GM23338 (cell line): Measurements from ENCODE around the gene DAGLB. TPM values are rescaled to one million over a fixed set of nuclear protein-coding genes. Genes with fewer than 3 reads are reported as not detected.

Experiments used
- CTCF ChIP-seq, 2 experiments: fragments of 200-600 bp in 1 of 2; sonication (generic) in 1 of 2; conservative IDR thresholded peaks; 2 replicates each; pipeline versions ENCODE4 v1.5.1 to v1.6.1; 2016 to 2017; ENCODE audit warnings: antibody characterized with exemption in 2 of 2, low read depth in 2 of 2, mild to moderate bottlenecking in 2 of 2, moderate library complexity in 1 of 2
- ETS1 ChIP-seq: IDR thresholded peaks from 2 replicates; pipeline ENCODE4 v1.6.1; 2016; ENCODE audit warnings: antibody characterized with exemption
- JUNB ChIP-seq: IDR thresholded peaks from one replicate; pipeline ENCODE4 v1.6.1; 2016; ENCODE audit warnings: antibody characterized with exemption; ENCODE audit not compliant: unreplicated experiment
- STAT1 ChIP-seq: IDR thresholded peaks from one replicate; pipeline ENCODE4 v1.6.1; 2016; ENCODE audit warnings: antibody characterized with exemption; ENCODE audit not compliant: unreplicated experiment
- ZNF114 ChIP-seq: fragments of 250-450 bp; sonication (Bioruptor Pico); IDR thresholded peaks from 2 replicates; pipeline ENCODE4 v1.5.0; 2020; ENCODE audit warnings: mild to moderate bottlenecking, moderate library complexity
- polyA plus RNA-seq: library from polyadenylated mRNA; unstranded; fragments of >200 nt; fragmentation: Nextera tagmentation; extraction: Ambion mirVana; gene quantifications from 2 replicates; pipeline ENCODE4 v1.2.1, GENCODE V29; 2016
- total RNA-seq: library from RNA; depleted of rRNA; stranded (reverse); fragments of >200 nt; shearing (Covaris generic); gene quantifications from 2 replicates; pipeline ENCODE4 v1.2.3, GENCODE V29; 2014
- TF ChIP-seq, protein P1 (sequence below): fragments of 250-450 bp; sonication (Bioruptor Pico); IDR thresholded peaks from 2 replicates; pipeline ENCODE4 v1.5.0; 2020; ENCODE audit warnings: mild to moderate bottlenecking, moderate library complexity

DAGLB gene
- total and polyA plus RNA-seq, 2 experiments from 2014 or later: 13.8 to 26.0 TPM

DNA sequence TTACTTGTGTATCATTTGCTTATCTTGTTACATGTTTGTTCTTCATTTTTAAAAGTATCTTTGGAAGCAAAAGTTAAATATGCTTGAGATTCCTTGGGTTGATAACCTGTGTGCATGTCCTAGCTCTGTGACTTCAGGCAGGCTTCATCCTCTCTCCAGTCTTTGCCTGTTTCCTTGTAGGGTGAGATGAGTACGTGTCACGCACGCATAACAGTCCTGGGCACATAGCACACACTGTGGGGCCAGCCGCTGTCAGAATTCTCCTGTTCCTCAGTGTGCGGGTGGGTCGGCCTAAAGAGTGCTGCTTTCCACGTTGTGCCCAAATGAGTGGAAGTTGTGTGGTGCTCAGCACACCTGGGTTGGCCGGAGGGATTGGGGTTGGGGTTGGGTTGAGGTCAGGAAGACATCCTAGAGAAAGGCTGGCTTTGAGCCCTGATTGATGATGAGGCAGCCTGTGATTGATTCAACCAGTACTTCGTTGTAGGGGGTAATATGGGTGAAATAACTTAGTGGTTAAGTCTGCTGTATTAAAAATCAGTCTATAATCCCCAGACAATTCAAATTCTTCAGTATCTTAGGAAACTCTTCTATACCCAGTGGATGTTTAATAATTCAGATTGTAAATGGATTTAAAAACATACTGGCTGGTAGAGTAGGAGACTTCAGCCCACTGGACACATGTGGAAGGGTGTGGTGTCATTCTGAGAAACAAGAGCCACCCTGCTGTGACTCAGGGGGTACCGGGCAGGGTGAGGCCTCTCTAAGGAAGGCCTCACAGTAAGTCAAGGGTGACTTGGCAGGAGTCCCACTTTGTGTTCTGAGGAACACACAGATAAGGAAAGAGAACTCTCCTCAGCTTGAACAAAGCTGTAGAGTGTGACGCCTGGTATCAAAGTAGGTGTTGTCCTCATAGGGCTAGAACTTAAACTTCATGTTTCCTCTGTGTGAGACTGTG lies 54.8 kb downstream of the DAGLB start (continued):
- TF ChIP-seq, protein P1, sequence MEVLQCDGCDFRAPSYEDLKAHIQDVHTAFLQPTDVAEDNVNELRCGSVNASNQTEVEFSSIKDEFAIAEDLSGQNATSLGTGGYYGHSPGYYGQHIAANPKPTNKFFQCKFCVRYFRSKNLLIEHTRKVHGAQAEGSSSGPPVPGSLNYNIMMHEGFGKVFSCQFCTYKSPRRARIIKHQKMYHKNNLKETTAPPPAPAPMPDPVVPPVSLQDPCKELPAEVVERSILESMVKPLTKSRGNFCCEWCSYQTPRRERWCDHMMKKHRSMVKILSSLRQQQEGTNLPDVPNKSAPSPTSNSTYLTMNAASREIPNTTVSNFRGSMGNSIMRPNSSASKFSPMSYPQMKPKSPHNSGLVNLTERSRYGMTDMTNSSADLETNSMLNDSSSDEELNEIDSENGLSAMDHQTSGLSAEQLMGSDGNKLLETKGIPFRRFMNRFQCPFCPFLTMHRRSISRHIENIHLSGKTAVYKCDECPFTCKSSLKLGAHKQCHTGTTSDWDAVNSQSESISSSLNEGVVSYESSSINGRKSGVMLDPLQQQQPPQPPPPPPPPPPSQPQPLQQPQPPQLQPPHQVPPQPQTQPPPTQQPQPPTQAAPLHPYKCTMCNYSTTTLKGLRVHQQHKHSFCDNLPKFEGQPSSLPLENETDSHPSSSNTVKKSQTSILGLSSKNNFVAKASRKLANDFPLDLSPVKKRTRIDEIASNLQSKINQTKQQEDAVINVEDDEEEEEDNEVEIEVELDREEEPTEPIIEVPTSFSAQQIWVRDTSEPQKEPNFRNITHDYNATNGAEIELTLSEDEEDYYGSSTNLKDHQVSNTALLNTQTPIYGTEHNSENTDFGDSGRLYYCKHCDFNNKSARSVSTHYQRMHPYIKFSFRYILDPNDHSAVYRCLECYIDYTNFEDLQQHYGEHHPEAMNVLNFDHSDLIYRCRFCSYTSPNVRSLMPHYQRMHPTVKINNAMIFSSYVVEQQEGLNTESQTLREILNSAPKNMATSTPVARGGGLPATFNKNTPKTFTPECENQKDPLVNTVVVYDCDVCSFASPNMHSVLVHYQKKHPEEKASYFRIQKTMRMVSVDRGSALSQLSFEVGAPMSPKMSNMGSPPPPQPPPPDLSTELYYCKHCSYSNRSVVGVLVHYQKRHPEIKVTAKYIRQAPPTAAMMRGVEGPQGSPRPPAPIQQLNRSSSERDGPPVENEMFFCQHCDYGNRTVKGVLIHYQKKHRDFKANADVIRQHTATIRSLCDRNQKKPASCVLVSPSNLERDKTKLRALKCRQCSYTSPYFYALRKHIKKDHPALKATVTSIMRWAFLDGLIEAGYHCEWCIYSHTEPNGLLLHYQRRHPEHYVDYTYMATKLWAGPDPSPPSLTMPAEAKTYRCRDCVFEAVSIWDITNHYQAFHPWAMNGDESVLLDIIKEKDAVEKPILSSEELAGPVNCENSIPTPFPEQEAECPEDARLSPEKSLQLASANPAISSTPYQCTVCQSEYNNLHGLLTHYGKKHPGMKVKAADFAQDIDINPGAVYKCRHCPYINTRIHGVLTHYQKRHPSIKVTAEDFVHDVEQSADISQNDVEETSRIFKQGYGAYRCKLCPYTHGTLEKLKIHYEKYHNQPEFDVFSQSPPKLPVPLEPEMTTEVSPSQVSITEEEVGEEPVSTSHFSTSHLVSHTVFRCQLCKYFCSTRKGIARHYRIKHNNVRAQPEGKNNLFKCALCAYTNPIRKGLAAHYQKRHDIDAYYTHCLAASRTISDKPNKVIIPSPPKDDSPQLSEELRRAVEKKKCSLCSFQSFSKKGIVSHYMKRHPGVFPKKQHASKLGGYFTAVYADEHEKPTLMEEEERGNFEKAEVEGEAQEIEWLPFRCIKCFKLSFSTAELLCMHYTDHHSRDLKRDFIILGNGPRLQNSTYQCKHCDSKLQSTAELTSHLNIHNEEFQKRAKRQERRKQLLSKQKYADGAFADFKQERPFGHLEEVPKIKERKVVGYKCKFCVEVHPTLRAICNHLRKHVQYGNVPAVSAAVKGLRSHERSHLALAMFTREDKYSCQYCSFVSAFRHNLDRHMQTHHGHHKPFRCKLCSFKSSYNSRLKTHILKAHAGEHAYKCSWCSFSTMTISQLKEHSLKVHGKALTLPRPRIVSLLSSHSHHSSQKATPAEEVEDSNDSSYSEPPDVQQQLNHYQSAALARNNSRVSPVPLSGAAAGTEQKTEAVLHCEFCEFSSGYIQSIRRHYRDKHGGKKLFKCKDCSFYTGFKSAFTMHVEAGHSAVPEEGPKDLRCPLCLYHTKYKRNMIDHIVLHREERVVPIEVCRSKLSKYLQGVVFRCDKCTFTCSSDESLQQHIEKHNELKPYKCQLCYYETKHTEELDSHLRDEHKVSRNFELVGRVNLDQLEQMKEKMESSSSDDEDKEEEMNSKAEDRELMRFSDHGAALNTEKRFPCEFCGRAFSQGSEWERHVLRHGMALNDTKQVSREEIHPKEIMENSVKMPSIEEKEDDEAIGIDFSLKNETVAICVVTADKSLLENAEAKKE (CRISPR knock-in tag): no peak
- no peak for TF ChIP-seq STAT1
- no peak for TF ChIP-seq CTCF (conservative IDR thresholded peaks at IDR 0.05; ENCODE audit: low read depth in 2 of 2)
- no peak for TF ChIP-seq ETS1
- TF ChIP-seq JUNB: no peak
- TF ChIP-seq ZNF114 (CRISPR knock-in tag): no peak
